H1 (cell line): Measurements from ENCODE around the gene KCND3.

Source experiments
- BACH1 ChIP-seq: IDR thresholded peaks from 2 replicates; pipeline ENCODE4 v1.6.1; 2012; ENCODE audit warnings: low read length, improper control_type of control experiment
- CREB1 ChIP-seq: IDR thresholded peaks from 2 replicates; pipeline ENCODE4 v1.6.1; 2012; ENCODE audit warnings: inconsistent platforms
- JUN ChIP-seq: IDR thresholded peaks from 2 replicates; pipeline ENCODE4 v1.6.1; 2011; ENCODE audit warnings: low read depth, mild to moderate bottlenecking, improper control_type of control experiment, low read length
- POLR2A ChIP-seq, 2 experiments: IDR thresholded peaks; 1 replicate in 1 of 2; 2 replicates in 1 of 2; pipeline ENCODE4 v1.6.1; 2011; ENCODE audit warnings: low read depth in 2 of 2, low read length in 2 of 2, mild to moderate bottlenecking in 2 of 2; ENCODE audit errors: control extremely low read depth in 1 of 2
- POLR2AphosphoS5 ChIP-seq: IDR thresholded peaks from 2 replicates; pipeline ENCODE4 v1.6.1; 2011; ENCODE audit warnings: low read depth, low read length
- RFX5 ChIP-seq: IDR thresholded peaks from 2 replicates; pipeline ENCODE4 v1.6.1; 2011; ENCODE audit warnings: low read depth, low read length, improper control_type of control experiment, borderline replicate concordance
- SUZ12 ChIP-seq: fragments of 200-600 bp; sonication (generic); IDR thresholded peaks from 2 replicates; pipeline ENCODE4 v1.6.1; 2012; ENCODE audit warnings: mild to moderate bottlenecking, inconsistent platforms, low read length, moderate library complexity, mixed read lengths
- TF ChIP-seq, protein P1 (sequence below), 3 experiments: IDR thresholded peaks; 1 replicate in 2 of 3; 2 replicates in 1 of 3; pipeline versions ENCODE4 v1.5.1 to v1.6.1; 2011; ENCODE audit warnings: low read length in 3 of 3, mild to moderate bottlenecking in 3 of 3, inconsistent platforms in 2 of 3, low read depth in 1 of 3, moderate library complexity in 1 of 3; ENCODE audit not compliant: insufficient read depth in 1 of 3; ENCODE audit errors: control extremely low read depth in 1 of 3
- TF ChIP-seq, protein P2 (sequence below): IDR thresholded peaks from 2 replicates; pipeline ENCODE4 v1.6.1; 2012; ENCODE audit warnings: inconsistent platforms

DNA sequence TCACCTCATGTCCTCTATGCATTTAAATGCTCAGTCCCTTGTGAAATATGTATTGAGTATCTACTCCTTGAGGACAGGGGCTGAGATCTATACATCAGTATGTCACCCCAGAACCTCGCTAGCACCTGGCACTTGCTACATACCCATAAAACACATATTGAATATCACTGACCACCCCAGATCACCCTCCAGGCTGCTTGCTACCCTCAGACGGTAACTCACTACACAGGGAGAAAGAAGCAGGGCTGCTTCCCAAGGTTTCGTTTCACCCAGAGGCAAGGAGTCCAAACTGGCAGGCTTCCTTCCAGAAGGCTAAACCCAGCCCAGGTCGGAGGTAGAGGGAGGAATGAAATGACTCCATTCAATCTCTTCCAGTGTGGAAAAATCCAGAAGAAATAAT is 258.8 kb downstream of the KCND3 start:
- TF ChIP-seq, protein P1, sequence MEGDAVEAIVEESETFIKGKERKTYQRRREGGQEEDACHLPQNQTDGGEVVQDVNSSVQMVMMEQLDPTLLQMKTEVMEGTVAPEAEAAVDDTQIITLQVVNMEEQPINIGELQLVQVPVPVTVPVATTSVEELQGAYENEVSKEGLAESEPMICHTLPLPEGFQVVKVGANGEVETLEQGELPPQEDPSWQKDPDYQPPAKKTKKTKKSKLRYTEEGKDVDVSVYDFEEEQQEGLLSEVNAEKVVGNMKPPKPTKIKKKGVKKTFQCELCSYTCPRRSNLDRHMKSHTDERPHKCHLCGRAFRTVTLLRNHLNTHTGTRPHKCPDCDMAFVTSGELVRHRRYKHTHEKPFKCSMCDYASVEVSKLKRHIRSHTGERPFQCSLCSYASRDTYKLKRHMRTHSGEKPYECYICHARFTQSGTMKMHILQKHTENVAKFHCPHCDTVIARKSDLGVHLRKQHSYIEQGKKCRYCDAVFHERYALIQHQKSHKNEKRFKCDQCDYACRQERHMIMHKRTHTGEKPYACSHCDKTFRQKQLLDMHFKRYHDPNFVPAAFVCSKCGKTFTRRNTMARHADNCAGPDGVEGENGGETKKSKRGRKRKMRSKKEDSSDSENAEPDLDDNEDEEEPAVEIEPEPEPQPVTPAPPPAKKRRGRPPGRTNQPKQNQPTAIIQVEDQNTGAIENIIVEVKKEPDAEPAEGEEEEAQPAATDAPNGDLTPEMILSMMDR (IDR thresholded peaks at IDR 0.05; ENCODE audit: control extremely low read depth in 1 of 3, insufficient read depth in 1 of 3, low read depth in 1 of 3, low read length in 3 of 3): no peak
- no peak for TF ChIP-seq SUZ12
- TF ChIP-seq POLR2A (IDR thresholded peaks at IDR 0.05; ENCODE audit: control extremely low read depth in 1 of 2, low read depth in 2 of 2, low read length in 2 of 2): no peak
- TF ChIP-seq CREB1: no peak
- TF ChIP-seq, protein P2, sequence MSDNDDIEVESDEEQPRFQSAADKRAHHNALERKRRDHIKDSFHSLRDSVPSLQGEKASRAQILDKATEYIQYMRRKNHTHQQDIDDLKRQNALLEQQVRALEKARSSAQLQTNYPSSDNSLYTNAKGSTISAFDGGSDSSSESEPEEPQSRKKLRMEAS: no peak
- no peak for TF ChIP-seq RFX5
- no peak for TF ChIP-seq BACH1
- no peak for TF ChIP-seq JUN
- no peak for TF ChIP-seq POLR2AphosphoS5
